Right hindlimb (tissue), 1 donor: Measurements from ENCODE around the gene FRMPD1.
"Not testable (repeated sequence)": the region's sequence is repeated elsewhere in the genome, so short reads cannot be mapped to it uniquely, and the experiment has no call there.

Experiments
- DNase-seq: peaks from one replicate; pipeline ENCODE4 v3.0.0-alpha.2; 2018

FRMPD1 gene

GRCh38 chr9:37740128-37740527 is 89.4 kb downstream of the FRMPD1 start:
- DNase-seq = no peak

GRCh38 chr9:37740631-37741328 is 90.0 kb downstream of the FRMPD1 start:
- DNase-seq = no peak

DNA sequence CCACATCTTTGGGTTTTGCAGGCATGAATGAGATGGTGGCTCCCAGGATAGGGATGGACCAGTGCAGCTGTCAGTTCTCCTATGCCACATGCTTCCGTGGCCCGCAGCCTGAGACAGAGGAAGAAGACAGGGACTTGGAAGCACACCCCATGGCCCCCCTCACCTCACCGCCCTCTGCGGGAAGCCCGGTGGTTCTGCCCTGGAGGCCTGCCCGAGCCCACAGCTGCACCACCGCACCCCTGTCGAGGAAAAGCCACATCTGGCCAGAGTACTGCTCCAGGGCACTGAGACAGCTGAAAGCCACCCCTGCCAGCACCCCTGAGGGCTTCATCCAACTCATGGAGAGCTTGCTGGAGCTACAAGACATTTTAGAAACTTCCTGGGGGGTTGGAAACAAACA is 95.2 kb downstream of the FRMPD1 start:
- DNase-seq = peak; percentile 71

- DNase-seq = no peak
Observed at GRCh38 chr9:37746448-37747270, 95.9 kb downstream of the FRMPD1 start.

GRCh38 chr9:37747271-37747753 is 96.6 kb downstream of the FRMPD1 start:
- DNase-seq = peak; percentile 55

DNA sequence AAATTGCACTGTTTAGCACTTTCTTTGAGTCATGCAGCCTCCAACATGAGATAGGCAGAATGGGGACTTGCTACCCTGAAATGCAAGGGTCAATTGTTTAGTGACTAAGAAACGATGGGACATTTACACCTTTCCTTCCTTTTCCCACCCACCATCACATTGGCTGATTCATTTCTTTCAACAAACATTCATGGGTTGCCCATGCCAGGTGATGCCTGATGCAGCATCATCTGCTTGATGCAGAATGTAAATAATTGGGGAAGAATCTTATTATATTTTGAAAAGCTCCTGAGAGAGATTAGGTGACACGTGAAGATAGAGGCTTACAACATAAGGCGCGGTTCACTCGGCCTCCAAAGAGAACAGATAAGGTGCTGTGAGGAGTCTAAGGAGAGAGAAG is 98.4 kb downstream of the FRMPD1 start:
- no peak for DNase-seq

DNA sequence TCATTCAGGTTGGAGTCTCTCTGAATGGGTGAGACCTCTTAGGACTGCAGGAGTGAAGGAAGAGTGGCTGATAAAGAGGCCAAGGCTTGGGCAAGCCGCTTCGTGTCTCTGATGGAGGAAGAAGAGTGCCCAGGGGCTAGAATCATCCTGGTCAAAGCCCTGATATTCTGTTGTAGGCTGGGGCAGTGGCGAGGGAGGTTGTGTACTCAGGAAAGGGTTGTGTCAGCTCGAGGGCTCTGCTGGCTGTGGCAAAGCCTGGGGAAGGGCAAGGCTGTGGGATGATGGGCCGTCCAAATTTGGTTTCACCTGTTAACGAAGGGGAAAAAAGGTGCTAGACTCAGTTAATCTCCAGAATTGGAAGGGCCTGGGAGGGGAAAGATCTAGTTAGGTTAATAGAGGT is 100.4 kb downstream of the FRMPD1 start:
- no peak for DNase-seq

DNA sequence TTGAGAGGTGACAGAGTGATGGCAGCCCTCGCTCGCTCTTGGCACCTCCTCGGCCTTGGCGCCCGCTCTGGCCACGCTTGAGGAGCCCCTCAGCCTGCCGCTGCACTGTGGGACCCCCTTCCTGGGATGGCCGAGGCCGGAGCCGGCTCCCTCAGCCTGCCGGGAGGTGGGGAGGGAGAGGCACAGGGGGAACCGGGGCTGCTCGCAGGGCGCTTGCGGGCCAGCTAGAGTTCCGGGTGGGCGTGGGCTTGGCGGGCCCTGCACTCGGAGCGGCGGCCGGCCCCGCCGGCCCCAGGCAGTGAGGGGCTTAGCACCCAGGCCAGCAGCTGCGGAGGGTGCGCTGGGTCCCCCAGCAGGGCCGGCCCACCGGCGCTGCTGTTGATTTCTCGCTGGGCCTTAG is 101.0 kb downstream of the FRMPD1 start:
- not testable (repeated sequence) for DNase-seq

DNA sequence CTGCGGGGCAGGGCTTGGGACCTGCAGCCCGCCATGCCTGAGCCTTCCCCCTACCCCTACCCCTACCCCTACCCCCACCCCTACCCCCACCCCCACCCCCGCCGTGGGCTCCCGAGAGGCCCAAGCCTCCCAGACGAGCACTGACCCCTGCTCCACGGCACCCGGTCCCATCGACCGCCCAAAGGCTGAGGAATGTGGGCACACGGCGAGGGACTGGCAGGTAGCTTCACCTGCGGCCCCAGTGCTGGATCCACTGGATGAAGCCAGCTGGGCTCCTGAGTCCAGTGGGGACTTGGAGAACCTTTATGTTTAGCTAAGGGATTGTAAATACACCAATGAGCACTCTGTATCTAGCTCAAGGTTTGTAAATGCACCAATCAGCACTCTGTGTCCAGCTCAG is 101.4 kb downstream of the FRMPD1 start:
- not testable (repeated sequence) for DNase-seq

- no peak for DNase-seq
Observed at GRCh38 chr9:37752642-37753488, 102.1 kb downstream of the FRMPD1 start.

- peak; percentile 88 for DNase-seq
Observed at GRCh38 chr9:37753489-37754190, 102.9 kb downstream of the FRMPD1 start, which contains the start of gene TRMT10B. Gene TRMT10B (plus strand): TSS chr9:37753805. CDS start chr9:37761932, 8,127 bp downstream.

DNA sequence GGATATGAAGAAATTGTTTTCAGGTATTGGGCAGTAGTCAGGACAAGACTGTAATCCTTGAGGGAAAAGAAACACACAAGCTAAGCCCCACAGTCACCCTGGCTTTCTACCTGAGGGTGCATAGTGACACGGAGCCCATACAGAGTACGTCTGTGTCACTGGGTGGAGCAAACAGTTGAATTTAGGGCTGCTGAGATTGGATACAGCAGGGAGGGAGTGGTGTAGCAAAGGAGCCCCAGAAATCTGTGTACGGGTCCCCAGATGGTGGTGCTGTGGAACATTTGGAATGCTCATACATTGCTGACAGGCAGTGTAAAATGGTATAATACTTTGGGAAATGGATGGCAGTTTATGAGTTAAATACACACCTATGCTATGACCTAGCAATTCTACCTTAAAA is 108.0 kb downstream of the FRMPD1 start:
- DNase-seq = no peak

GRCh38 chr9:37760416-37761161 is 109.8 kb downstream of the FRMPD1 start:
- no peak for DNase-seq

GRCh38 chr9:37761511-37761910 is 110.8 kb downstream of the FRMPD1 start:
- no peak for DNase-seq

DNA sequence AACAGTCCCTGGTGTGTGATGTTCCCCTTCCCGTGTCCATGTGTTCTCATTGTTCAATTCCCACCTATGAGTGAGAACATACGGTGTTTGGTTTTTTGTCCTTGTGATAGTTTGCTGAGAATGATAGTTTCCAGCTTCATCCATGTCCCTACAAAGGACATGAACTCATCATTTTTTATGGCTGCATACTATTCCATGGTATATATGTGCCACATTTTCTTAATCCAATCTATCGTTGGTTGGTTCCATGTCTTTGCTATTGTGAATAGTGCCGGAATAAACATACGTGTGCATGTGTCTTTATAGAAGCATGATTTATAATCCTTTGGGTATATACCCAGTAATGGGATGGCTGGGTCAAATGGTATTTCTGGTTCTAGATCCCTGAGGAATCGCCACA is 114.5 kb downstream of the FRMPD1 start:
- not testable (repeated sequence) for DNase-seq

DNA sequence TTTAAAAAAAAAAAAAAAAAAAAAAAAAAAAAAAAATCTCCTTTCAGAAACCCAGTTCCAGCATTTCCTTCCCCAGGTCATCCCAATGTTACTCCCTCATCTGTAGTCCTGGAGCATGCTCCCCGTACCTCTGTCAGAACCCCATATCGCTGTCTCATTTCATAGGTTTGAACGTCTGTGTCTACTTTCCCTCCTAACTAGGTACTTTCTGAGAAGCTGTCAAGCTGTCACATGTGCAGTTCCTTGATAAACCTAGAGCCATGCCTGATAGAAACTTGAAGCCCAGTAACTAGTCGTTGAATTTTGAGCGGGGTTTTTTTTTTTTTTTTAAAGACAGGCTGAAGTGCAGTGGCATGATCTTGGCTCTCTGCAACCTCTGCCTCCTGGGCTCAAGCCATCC is 118.6 kb downstream of the FRMPD1 start:
- DNase-seq = no peak

DNA sequence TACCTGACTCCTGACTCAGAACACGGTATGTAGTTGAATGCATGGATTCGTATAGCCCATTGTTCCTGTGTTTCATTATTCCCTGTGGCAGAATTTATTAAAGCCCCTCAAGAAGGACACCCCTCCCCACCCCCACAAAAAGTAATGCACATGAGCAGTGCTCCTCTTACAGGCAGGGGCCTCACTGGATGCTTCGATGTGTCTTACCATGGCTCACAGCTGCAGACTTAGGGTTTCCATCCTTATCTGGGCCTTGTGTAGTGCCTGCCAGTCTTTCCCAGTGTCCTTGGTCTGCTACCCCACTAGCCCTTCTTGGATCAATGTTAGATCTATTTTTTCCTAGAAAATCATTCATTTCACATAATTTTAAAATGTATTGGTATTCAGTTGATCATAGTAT is 119.2 kb downstream of the FRMPD1 start:
- DNase-seq = no peak

GRCh38 chr9:37775216-37775919 is 124.6 kb downstream of the FRMPD1 start:
- DNase-seq = no peak

- DNase-seq = no peak
Observed at GRCh38 chr9:37776328-37776727, 125.6 kb downstream of the FRMPD1 start.

DNA sequence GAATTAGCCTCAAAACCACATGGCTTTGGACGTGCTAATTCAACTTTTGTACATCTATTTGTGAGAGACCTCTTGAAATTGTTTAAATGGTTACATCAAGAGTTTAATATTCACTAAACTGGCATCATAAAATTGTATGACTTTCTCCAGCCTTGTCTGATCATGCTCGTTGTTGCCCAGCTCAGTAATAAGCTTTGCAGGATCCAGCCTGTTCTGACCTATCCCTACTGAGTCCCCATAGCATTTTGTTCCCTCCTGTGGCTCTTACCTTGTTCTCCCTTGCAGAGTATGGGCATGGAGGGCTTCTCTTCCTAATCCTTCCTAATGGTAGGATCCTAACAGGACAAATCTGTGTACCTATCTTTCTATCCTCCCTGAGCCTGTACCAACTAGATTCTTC is 127.8 kb downstream of the FRMPD1 start:
- no peak for DNase-seq

- DNase-seq = no peak
Observed at GRCh38 chr9:37784291-37784615, 133.5 kb downstream of the FRMPD1 start.
